ENCODE results near the gene VPS41. TPM values are rescaled to one million over a fixed set of nuclear protein-coding genes. Genes with fewer than 3 reads are reported as not detected.

VPS41 gene
- total and polyA plus RNA-seq, 4 donors: 9.2 to 24.1 (median 16.1) TPM

DNA sequence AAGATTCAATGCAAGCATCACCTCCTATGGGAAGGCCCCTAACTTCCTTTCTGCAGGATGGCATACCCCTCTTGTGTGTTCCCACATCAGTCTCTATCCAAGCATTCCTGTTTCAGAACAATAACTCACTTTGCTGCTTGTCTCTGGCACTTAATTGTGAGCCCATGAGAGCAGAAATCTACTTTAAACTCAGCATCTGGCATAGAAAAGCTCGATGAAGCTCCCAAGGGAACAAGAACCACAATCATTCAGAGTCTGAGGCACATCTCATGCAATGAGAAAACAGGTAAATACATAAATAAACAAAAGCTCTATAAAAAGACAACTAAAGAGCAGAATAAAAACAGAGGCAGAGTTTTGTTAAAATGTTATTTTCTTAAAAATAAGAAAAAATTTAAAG lies 66.2 kb downstream of the VPS41 start:
- Histone ChIP-seq H3K9ac (ENCODE audit: low read depth in 1 of 2, low read length in 2 of 2) (no peak overlapping the region), H3K4me3 (ENCODE audit: low read depth in 1 of 3, low read length in 3 of 3) (no peak overlapping the region), H3K9me3 (ENCODE audit: control insufficient read depth in 4 of 4, low read length in 3 of 4) (no peaks in the 10 kb centered on the region), H3K36me3 (ENCODE audit: control insufficient read depth in 4 of 4, insufficient read depth in 3 of 4, low read depth in 1 of 4, low read length in 3 of 4) (no peaks in the 10 kb centered on the region), H3K27ac (ENCODE audit: low read depth in 1 of 2, low read length in 2 of 2) (no peak overlapping the region), H3K27me3 (ENCODE audit: control insufficient read depth in 4 of 4, insufficient read depth in 4 of 4, low read length in 3 of 4) (no peaks in the 10 kb centered on the region), H3K4me1 (ENCODE audit: control insufficient read depth in 4 of 4, insufficient read depth in 4 of 4, low read length in 3 of 4) (no peaks in the 10 kb centered on the region)
- TF ChIP-seq TAF1 (conservative IDR thresholded peaks at IDR 0.05): no peak
- TF ChIP-seq RAD21 (IDR thresholded peaks at IDR 0.05): no peak
- no peak for TF ChIP-seq YY1 (IDR thresholded peaks at IDR 0.05)
- no peak for TF ChIP-seq NR2F2 (IDR thresholded peaks at IDR 0.05)
- TF ChIP-seq RXRA (IDR thresholded peaks at IDR 0.05): no peak
- TF ChIP-seq, protein P1, sequence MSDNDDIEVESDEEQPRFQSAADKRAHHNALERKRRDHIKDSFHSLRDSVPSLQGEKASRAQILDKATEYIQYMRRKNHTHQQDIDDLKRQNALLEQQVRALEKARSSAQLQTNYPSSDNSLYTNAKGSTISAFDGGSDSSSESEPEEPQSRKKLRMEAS (IDR thresholded peaks at IDR 0.05): no peak
- TF ChIP-seq, protein P2, sequence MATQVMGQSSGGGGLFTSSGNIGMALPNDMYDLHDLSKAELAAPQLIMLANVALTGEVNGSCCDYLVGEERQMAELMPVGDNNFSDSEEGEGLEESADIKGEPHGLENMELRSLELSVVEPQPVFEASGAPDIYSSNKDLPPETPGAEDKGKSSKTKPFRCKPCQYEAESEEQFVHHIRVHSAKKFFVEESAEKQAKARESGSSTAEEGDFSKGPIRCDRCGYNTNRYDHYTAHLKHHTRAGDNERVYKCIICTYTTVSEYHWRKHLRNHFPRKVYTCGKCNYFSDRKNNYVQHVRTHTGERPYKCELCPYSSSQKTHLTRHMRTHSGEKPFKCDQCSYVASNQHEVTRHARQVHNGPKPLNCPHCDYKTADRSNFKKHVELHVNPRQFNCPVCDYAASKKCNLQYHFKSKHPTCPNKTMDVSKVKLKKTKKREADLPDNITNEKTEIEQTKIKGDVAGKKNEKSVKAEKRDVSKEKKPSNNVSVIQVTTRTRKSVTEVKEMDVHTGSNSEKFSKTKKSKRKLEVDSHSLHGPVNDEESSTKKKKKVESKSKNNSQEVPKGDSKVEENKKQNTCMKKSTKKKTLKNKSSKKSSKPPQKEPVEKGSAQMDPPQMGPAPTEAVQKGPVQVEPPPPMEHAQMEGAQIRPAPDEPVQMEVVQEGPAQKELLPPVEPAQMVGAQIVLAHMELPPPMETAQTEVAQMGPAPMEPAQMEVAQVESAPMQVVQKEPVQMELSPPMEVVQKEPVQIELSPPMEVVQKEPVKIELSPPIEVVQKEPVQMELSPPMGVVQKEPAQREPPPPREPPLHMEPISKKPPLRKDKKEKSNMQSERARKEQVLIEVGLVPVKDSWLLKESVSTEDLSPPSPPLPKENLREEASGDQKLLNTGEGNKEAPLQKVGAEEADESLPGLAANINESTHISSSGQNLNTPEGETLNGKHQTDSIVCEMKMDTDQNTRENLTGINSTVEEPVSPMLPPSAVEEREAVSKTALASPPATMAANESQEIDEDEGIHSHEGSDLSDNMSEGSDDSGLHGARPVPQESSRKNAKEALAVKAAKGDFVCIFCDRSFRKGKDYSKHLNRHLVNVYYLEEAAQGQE (IDR thresholded peaks at IDR 0.05): no peak
- TF ChIP-seq, protein P3, sequence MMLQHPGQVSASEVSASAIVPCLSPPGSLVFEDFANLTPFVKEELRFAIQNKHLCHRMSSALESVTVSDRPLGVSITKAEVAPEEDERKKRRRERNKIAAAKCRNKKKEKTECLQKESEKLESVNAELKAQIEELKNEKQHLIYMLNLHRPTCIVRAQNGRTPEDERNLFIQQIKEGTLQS (IDR thresholded peaks at IDR 0.05): no peak
- TF ChIP-seq FOXA1 (IDR thresholded peaks at IDR 0.05): no peak
- TF ChIP-seq, protein P4, sequence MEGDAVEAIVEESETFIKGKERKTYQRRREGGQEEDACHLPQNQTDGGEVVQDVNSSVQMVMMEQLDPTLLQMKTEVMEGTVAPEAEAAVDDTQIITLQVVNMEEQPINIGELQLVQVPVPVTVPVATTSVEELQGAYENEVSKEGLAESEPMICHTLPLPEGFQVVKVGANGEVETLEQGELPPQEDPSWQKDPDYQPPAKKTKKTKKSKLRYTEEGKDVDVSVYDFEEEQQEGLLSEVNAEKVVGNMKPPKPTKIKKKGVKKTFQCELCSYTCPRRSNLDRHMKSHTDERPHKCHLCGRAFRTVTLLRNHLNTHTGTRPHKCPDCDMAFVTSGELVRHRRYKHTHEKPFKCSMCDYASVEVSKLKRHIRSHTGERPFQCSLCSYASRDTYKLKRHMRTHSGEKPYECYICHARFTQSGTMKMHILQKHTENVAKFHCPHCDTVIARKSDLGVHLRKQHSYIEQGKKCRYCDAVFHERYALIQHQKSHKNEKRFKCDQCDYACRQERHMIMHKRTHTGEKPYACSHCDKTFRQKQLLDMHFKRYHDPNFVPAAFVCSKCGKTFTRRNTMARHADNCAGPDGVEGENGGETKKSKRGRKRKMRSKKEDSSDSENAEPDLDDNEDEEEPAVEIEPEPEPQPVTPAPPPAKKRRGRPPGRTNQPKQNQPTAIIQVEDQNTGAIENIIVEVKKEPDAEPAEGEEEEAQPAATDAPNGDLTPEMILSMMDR (IDR thresholded peaks at IDR 0.05; ENCODE audit: low read depth, low read length, missing input control): no peak
- WGBS: 94% methylated on average over 1 of the region's 1 CpG
- DNase-seq (ENCODE audit: low spot score): no peak

DNA sequence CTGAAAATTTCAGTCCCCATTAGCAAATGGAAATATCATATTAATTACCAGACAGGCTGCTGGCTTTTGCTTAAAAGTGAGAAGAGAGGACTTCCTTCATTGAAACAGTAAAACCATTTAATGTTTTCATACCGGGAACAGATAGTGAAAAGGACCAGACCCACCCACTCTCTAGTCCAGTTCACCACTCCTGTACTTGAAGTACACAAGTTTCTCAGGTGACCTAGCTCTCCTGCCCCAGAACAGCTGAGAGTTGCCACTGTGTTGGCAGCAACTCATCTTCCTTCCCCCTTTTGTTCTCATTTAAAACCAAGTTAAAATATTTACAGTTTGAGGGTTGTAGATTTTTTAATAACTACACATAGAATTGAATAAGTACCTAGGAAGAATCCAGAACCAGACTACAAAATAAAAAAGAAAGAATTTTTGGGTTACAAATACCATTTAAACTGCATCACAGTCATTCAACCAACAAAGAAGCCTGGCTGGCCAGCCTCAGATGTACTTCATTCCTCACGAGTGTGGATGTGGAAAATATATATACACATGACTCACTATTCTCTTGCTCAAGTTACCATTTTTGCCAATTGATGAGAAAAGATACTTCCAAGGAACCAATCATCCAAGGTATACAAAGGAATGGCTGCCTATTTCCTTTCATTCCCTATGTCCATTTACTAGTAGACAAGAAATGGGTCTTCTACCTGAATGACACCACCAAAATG lies 68.1 kb downstream of the VPS41 start:
- Histone ChIP-seq H3K36me3 (ENCODE audit: control insufficient read depth in 4 of 4, insufficient read depth in 3 of 4, low read depth in 1 of 4, low read length in 3 of 4) (no peaks in the 10 kb centered on the region), H3K27ac (ENCODE audit: low read depth in 1 of 2, low read length in 2 of 2) (no peak overlapping the region), H3K9me3 (ENCODE audit: control insufficient read depth in 4 of 4, low read length in 3 of 4) (no peaks in the 10 kb centered on the region), H3K4me3 (ENCODE audit: low read depth in 1 of 3, low read length in 3 of 3) (no peak overlapping the region), H3K4me1 (ENCODE audit: control insufficient read depth in 4 of 4, insufficient read depth in 4 of 4, low read length in 3 of 4) (no peaks in the 10 kb centered on the region), H3K27me3 (ENCODE audit: control insufficient read depth in 4 of 4, insufficient read depth in 4 of 4, low read length in 3 of 4) (no peaks in the 10 kb centered on the region), H3K9ac (ENCODE audit: low read depth in 1 of 2, low read length in 2 of 2) (no peak overlapping the region)
- WGBS: 89% methylated on average over 2 of the region's 2 CpGs
- no peak for TF ChIP-seq EGR1 (IDR thresholded peaks at IDR 0.05; ENCODE audit: low read depth in 2 of 2)
- TF ChIP-seq, protein P5, sequence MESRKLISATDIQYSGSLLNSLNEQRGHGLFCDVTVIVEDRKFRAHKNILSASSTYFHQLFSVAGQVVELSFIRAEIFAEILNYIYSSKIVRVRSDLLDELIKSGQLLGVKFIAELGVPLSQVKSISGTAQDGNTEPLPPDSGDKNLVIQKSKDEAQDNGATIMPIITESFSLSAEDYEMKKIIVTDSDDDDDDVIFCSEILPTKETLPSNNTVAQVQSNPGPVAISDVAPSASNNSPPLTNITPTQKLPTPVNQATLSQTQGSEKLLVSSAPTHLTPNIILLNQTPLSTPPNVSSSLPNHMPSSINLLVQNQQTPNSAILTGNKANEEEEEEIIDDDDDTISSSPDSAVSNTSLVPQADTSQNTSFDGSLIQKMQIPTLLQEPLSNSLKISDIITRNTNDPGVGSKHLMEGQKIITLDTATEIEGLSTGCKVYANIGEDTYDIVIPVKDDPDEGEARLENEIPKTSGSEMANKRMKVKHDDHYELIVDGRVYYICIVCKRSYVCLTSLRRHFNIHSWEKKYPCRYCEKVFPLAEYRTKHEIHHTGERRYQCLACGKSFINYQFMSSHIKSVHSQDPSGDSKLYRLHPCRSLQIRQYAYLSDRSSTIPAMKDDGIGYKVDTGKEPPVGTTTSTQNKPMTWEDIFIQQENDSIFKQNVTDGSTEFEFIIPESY (IDR thresholded peaks at IDR 0.05): no peak
- no peak for DNase-seq (ENCODE audit: low spot score)

Data from liver (tissue), 9 donors.